NCI-H748 (cell line): ENCODE measurements around the gene CAMK2G.
"Not testable (repeated sequence)": the region's sequence is repeated elsewhere in the genome, so short reads cannot be mapped to it uniquely, and the experiment has no call there.

Experiments used
- DNase-seq: peaks from one replicate; lab custom pipeline; 2025; ENCODE audit not compliant: unreplicated experiment; lab: John Stamatoyannopoulos, UW

The CAMK2G gene

DNA sequence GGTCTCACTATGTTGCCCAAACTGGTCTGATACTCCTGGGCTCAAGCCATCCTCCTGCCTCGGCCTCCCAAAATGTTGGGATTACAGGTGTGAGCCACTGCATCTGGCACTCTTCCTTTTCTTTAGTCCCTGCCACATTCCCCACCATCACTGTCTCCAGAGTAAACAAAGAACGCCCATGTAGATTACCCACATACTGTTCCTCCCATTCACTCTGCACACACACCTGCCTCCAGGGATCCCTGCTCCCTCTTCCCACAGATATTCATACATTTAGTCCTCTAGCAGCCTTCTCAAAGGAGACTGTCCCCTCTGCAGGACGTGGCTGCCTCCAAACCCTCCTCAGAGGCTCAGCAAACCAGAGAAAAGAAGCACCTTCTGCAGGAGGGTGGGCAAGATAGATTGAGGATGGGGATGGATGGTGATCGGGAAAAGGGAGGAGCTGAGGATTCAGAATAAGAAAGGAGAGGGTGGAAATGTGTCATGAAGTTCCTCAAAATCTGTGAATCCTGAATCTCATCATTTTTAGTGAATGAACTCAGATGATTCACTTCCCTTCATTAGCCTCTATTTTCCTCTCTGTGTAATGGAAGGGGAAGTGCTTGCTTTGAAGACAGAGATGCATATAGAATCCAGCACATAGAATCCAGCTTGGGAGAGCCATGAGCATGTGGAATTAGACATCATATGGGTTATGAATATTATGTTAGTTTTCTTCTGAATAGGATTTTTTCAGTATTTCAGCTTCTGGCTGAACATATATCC, 31.1 kb upstream of the CAMK2G start:
- DNase-seq: peak; percentile 46

- DNase-seq: no peak
Observed at GRCh38 chr10:73902351-73902750, 28.0 kb upstream of the CAMK2G start.

- DNase-seq: no peak
Observed at GRCh38 chr10:73901261-73901660, 26.9 kb upstream of the CAMK2G start.

- no peak for DNase-seq
Observed at GRCh38 chr10:73900064-73900463, 25.7 kb upstream of the CAMK2G start.

- DNase-seq: no peak
Observed at GRCh38 chr10:73899423-73899822, 25.1 kb upstream of the CAMK2G start.

DNA sequence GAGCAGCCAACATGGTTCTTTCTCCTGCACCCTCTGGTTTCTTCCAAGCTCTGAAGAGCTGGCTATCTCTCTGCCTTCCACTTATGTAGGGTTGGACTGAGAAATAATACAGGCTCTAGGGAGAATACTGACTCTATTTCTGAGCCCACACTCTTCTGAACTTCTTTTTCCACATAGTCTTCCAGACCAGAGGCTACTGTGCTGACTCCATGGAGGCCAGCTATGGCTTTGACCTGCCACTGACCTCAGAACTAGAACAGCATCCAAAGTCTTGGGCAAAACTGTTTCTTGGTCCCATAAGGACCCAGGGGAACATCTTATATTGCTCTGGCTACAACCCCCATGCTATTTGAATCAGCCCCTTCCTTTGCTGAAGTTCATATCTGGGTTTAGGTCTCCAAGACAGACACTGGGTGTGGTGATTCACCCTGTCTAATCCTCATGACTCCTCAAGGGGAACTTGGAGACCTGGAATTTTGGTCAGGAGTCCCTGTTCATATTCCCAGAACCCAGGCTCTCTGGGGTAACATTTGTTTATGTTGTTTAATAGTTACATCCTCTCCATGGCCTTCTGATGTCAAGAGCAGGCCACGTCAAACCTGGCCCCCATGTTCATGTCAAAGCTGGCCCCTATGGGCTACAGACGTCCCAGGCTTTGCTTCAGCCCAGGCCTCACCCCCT, 24.5 kb upstream of the CAMK2G start:
- no peak for DNase-seq

DNA sequence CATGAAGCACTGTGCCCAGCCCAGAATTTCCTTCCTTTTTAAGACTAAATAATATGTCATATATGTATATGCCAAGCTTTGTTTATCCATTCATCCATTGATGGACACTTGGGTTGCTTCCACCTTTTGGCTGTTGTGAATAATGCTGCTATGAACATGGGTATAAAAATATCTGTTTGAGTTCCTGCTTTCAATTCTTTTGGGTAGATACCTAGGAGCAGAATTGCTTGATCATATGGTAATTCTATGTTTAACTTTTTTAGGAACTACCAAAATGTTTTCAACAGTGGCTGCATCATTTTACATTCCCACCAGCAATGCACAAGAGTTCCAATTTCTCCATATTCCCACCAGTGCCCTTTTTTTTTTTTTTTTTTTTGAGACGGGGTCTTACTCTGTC, 23.3 kb upstream of the CAMK2G start:
- no peak for DNase-seq

GRCh38 chr10:73895381-73895780, 21.0 kb upstream of the CAMK2G start:
- DNase-seq: not testable (repeated sequence)

GRCh38 chr10:73894245-73894971, 20.1 kb upstream of the CAMK2G start:
- DNase-seq: no peak

DNA sequence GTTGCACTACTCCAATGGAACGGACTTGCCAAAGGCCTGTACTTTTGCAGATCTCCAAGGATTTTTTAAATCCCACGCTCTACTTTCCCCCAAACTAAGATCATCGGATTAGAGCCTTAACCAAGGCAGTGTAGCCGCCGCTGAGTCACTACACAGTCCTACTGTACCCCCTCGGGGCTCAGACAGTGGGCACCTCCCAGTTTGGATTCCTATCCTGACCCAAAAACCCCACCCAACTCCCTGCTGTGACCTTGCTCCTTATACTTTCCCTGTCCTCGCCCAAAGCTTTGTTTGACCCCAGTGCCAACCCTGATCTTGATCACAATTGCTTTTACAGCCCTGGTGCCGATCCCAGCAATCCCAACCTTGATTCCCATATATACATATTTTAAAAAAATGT, 19.1 kb upstream of the CAMK2G start:
- no peak for DNase-seq

GRCh38 chr10:73892310-73893030, 18.1 kb upstream of the CAMK2G start:
- no peak for DNase-seq

DNA sequence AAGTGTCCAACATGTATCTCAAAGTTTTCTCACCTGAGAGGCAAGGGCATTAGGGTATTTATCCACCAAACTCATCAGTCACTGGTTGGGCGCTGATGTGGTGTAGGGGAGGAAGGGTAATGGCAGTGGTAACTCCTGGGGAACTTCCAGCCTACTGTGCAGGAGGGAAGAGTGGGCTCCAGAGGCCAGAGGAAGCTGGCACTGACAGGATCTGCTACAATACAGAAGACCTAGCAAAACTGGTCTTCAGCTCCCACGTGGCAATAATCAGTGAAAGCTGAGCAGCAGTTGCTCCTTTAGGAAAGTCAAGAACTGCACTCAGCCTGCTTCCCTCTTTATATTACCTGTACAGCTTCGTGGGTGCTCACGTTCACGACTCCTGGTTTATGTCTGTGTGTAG, 17.2 kb upstream of the CAMK2G start:
- no peak for DNase-seq

GRCh38 chr10:73890830-73891229, 16.5 kb upstream of the CAMK2G start:
- DNase-seq: not testable (repeated sequence)

- no peak for DNase-seq
Observed at GRCh38 chr10:73890261-73890660, 15.9 kb upstream of the CAMK2G start.

DNA sequence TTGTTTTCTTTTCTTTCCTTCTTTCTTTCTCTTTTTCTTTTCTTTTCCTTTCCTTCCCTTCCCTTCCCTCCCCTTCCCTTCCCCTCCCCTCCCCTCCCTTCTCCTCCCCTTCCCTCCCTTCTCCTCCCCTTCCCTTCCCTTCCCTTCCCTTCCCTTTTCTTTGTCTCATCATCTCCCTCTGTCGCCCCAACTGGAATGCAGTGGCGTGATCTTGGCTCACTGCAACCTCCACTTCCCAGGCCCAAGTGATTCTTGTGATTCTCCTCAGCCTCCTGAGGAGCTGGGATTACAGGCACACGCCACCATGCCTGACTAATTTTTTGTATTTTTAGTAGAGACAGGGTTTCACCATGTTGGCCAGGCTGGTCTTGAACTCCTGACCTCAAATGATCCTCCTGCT, 15.1 kb upstream of the CAMK2G start:
- DNase-seq: not testable (repeated sequence)

DNA sequence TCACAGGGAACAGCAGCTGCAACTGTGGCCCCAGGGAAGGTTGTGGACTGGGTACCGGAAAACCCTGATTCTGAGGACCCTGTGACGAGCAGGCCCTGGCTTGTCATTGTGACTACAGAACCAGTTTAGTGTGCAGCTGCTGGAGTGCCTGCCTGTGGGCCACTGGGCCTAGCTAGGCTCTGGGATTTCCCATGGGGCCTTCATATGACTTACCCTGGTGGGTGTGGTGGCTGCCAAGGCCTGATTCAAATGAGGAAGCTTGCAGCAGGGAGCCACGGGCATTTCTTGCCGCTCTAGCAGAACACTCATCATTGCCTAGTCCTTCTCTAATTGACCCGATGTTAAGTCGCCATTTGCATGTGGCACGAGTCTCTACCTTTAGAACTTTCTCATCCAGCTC, 14.7 kb upstream of the CAMK2G start:
- no peak for DNase-seq

GRCh38 chr10:73888514-73888913, 14.2 kb upstream of the CAMK2G start:
- no peak for DNase-seq

GRCh38 chr10:73887294-73888039, 13.1 kb upstream of the CAMK2G start:
- DNase-seq: peak; percentile 6

GRCh38 chr10:73886661-73887293, 12.4 kb upstream of the CAMK2G start:
- no peak for DNase-seq

- DNase-seq: peak; percentile 57
Observed at GRCh38 chr10:73886085-73886529, 11.8 kb upstream of the CAMK2G start.
